ELF-1 (cell line): ENCODE results near the gene LUZP1.
"Not testable (repeated sequence)": the region's sequence is repeated elsewhere in the genome, so short reads cannot be mapped to it uniquely, and the experiment has no call there.

Experiments used
- DNase-seq: peaks from one replicate; pipeline ENCODE4 v3.0.0-alpha.2; 2016; ENCODE audit warnings: low read depth, low spot score

The LUZP1 gene

GRCh38 chr1:23168445-23169194 is at the start of gene LUZP1:
Gene LUZP1 (minus strand): TSS chr1:23168856.
- DNase-seq = peak; percentile 97

- peak; percentile 40 for DNase-seq
Measured at GRCh38 chr1:23217421-23218115, 48.9 kb upstream of the LUZP1 start, which contains the start of gene HTR1D. Gene HTR1D (minus strand): TSS chr1:23217502. CDS start chr1:23194219, 23,283 bp downstream.

GRCh38 chr1:23216771-23217420 is 48.2 kb upstream of the LUZP1 start:
- DNase-seq = peak; percentile 46

- DNase-seq = peak; percentile 50
Measured at GRCh38 chr1:23215751-23216449, 47.2 kb upstream of the LUZP1 start.

GRCh38 chr1:23215291-23215690 is 46.6 kb upstream of the LUZP1 start:
- no peak for DNase-seq

GRCh38 chr1:23214640-23215039 is 46.0 kb upstream of the LUZP1 start:
- DNase-seq = no peak

GRCh38 chr1:23211955-23212354 is 43.3 kb upstream of the LUZP1 start:
- DNase-seq = no peak

GRCh38 chr1:23210963-23211362 is 42.3 kb upstream of the LUZP1 start:
- no peak for DNase-seq

GRCh38 chr1:23210351-23210785 is 41.7 kb upstream of the LUZP1 start:
- DNase-seq = peak; percentile 47

GRCh38 chr1:23209770-23210169 is 41.1 kb upstream of the LUZP1 start:
- no peak for DNase-seq

- DNase-seq = no peak
Measured at GRCh38 chr1:23208527-23208926, 39.9 kb upstream of the LUZP1 start.

GRCh38 chr1:23207733-23208132 is 39.1 kb upstream of the LUZP1 start:
- not testable (repeated sequence) for DNase-seq

GRCh38 chr1:23202263-23202749 is 33.6 kb upstream of the LUZP1 start:
- no peak for DNase-seq

- DNase-seq = no peak
Measured at GRCh38 chr1:23200883-23201282, 32.2 kb upstream of the LUZP1 start.

GRCh38 chr1:23198373-23198772 is 29.7 kb upstream of the LUZP1 start:
- DNase-seq = no peak

GRCh38 chr1:23196627-23197328 is 28.1 kb upstream of the LUZP1 start:
- DNase-seq = peak; percentile 92

- peak; percentile 56 for DNase-seq
Measured at GRCh38 chr1:23194119-23194984, 25.7 kb upstream of the LUZP1 start.

GRCh38 chr1:23193391-23194118 is 24.9 kb upstream of the LUZP1 start:
- no peak for DNase-seq

- DNase-seq = no peak
Measured at GRCh38 chr1:23191199-23191598, 22.5 kb upstream of the LUZP1 start.
